PFSK-1 (cell line): Measurements from ENCODE around the gene MED26.

Experiments used
- FOXP2 ChIP-seq: optimal IDR thresholded peaks from 2 replicates; pipeline ENCODE3; 2011; ENCODE audit warnings: borderline replicate concordance, control low read depth, inconsistent platforms; ENCODE audit not compliant: insufficient read depth; ENCODE audit errors: extremely low read length, extremely low read depth
- POLR2AphosphoS5 ChIP-seq: IDR thresholded peaks from 2 replicates; pipeline ENCODE4 v1.6.1; 2012; ENCODE audit warnings: low read depth, mild to moderate bottlenecking, control low read depth, low read length, moderate library complexity
- REST ChIP-seq, 2 experiments: IDR thresholded peaks; 2 replicates each; pipeline versions ENCODE4 v1.6.1 to v1.8.0; 2011 to 2012; ENCODE audit warnings: low read depth in 2 of 2, low read length in 2 of 2, control low read depth in 1 of 2, inconsistent platforms in 1 of 2, mild to moderate bottlenecking in 1 of 2, moderate library complexity in 1 of 2; ENCODE audit not compliant: insufficient read depth in 1 of 2
- SIN3A ChIP-seq: IDR thresholded peaks from 2 replicates; pipeline ENCODE4 v1.6.1; 2012; ENCODE audit warnings: mild to moderate bottlenecking, low read length, moderate library complexity, borderline replicate concordance; ENCODE audit not compliant: insufficient read depth
- TAF1 ChIP-seq: IDR thresholded peaks from 2 replicates; pipeline ENCODE4 v1.6.1; 2012; ENCODE audit warnings: low read length, control low read depth, borderline replicate concordance; ENCODE audit not compliant: insufficient read depth

MED26 gene

GRCh38 chr19:16540948-16541347 is 87.1 kb downstream of the MED26 start:
- TF ChIP-seq TAF1 (no peak), REST (IDR thresholded peaks at IDR 0.05; ENCODE audit: insufficient read depth in 1 of 2, low read depth in 2 of 2, low read length in 2 of 2) (no peak)

- no peak for TF ChIP-seq POLR2AphosphoS5
- no peak for TF ChIP-seq REST (IDR thresholded peaks at IDR 0.05; ENCODE audit: insufficient read depth in 1 of 2, low read depth in 2 of 2, low read length in 2 of 2)
- no peak for TF ChIP-seq SIN3A
- TF ChIP-seq TAF1 = no peak
- no peak for TF ChIP-seq FOXP2
Measured at GRCh38 chr19:16537111-16537510, 90.9 kb downstream of the MED26 start.

GRCh38 chr19:16536130-16536529 is 91.9 kb downstream of the MED26 start:
- TF ChIP-seq REST (IDR thresholded peaks at IDR 0.05; ENCODE audit: insufficient read depth in 1 of 2, low read depth in 2 of 2, low read length in 2 of 2) = no peak
- no peak for TF ChIP-seq FOXP2
- TF ChIP-seq TAF1 = no peak
- TF ChIP-seq SIN3A = no peak
- TF ChIP-seq POLR2AphosphoS5 = no peak

- no peak for TF ChIP-seq FOXP2
- TF ChIP-seq REST (IDR thresholded peaks at IDR 0.05; ENCODE audit: insufficient read depth in 1 of 2, low read depth in 2 of 2, low read length in 2 of 2) = no peak
- TF ChIP-seq SIN3A = no peak
- TF ChIP-seq TAF1 = no peak
- TF ChIP-seq POLR2AphosphoS5 = no peak
Measured at GRCh38 chr19:16535381-16535780, 92.6 kb downstream of the MED26 start.

GRCh38 chr19:16532440-16533234 is 95.4 kb downstream of the MED26 start:
- TF ChIP-seq TAF1 (no peak), FOXP2 (no peak), REST (IDR thresholded peaks at IDR 0.05; ENCODE audit: insufficient read depth in 1 of 2, low read depth in 2 of 2, low read length in 2 of 2) (no peak), SIN3A (no peak), POLR2AphosphoS5 (no peak)
